DND-41 (cell line): Measurements from ENCODE around the gene FABP6.

Experiments
- ATAC-seq: fragments of 200-7000 bp; cut with Tn5 transposase; 3 replicates; pipeline ENCODE4 v1.9.1; 2021; ENCODE audit warnings: low read depth; ENCODE audit not compliant: insufficient read depth
- DNase-seq: peaks from one replicate; pipeline ENCODE4 v3.0.0-alpha.2; 2020
- H2AFZ ChIP-seq: 2 replicates; pipeline ENCODE4 v1.6.0; 2012; ENCODE audit warnings: low read depth, low read length
- H3K27ac ChIP-seq: 2 replicates; pipeline ENCODE4 v1.5.1; 2012; ENCODE audit warnings: low read length, inconsistent platforms
- H3K27me3 ChIP-seq: fragments of 200-600 bp; sonication (generic); 2 replicates; pipeline ENCODE4 v1.6.0; 2012; ENCODE audit warnings: low read length, mild to moderate bottlenecking, inconsistent platforms; ENCODE audit not compliant: insufficient read depth, poor library complexity
- H3K36me3 ChIP-seq: 2 replicates; pipeline ENCODE4 v1.5.1; 2012; ENCODE audit warnings: low read length, inconsistent platforms; ENCODE audit not compliant: insufficient read depth
- H3K4me1 ChIP-seq: 2 replicates; pipeline ENCODE4 v1.5.1; 2012; ENCODE audit warnings: mild to moderate bottlenecking, low read length; ENCODE audit not compliant: insufficient read depth
- H3K4me2 ChIP-seq: 2 replicates; pipeline ENCODE4 v1.6.0; 2012; ENCODE audit warnings: mild to moderate bottlenecking, moderate library complexity, low read length, inconsistent platforms; ENCODE audit not compliant: insufficient read depth
- H3K4me3 ChIP-seq, 2 experiments: fragments of 200-600 bp in 1 of 2; shearing (Covaris generic) in 1 of 2; 2 replicates each; pipeline ENCODE4 v1.5.1; 2012 to 2016; ENCODE audit warnings: inconsistent platforms in 2 of 2, low read length in 2 of 2, mild to moderate bottlenecking in 2 of 2, low read depth in 1 of 2, moderate library complexity in 1 of 2
- H3K79me2 ChIP-seq: 2 replicates; pipeline ENCODE4 v1.6.0; 2012; ENCODE audit warnings: low read length, inconsistent platforms; ENCODE audit not compliant: insufficient read depth
- H3K9ac ChIP-seq: 2 replicates; pipeline ENCODE4 v1.6.0; 2012; ENCODE audit warnings: low read depth, mild to moderate bottlenecking, inconsistent platforms, low read length, moderate library complexity
- H3K9me3 ChIP-seq: 2 replicates; pipeline ENCODE4 v1.5.1; 2012; ENCODE audit warnings: low read length, moderate library complexity, mild to moderate bottlenecking, inconsistent platforms; ENCODE audit not compliant: insufficient read depth, severe bottlenecking
- H4K20me1 ChIP-seq: 2 replicates; pipeline ENCODE4 v1.6.0; 2012; ENCODE audit warnings: low read length; ENCODE audit not compliant: insufficient read depth
- CTCF ChIP-seq: IDR thresholded peaks from 2 replicates; pipeline ENCODE4 v1.5.1; 2012; ENCODE audit warnings: borderline replicate concordance, low read length, moderate library complexity, mild to moderate bottlenecking; ENCODE audit not compliant: poor library complexity, severe bottlenecking; ENCODE audit errors: extremely low read depth
- EZH2 ChIP-seq: IDR thresholded peaks from 3 replicates; pipeline ENCODE4 v1.6.1; 2012; ENCODE audit warnings: borderline replicate concordance, low read depth, mild to moderate bottlenecking, moderate library complexity, low read length, inconsistent platforms; ENCODE audit not compliant: severe bottlenecking

Gene FABP6

GRCh38 chr5:160233215-160233614 lies 3.9 kb downstream of the FABP6 start:
- Histone ChIP-seq H3K9me3 (no peaks in the 10 kb centered on the region), H4K20me1 (no peaks in the 10 kb centered on the region), H3K36me3 (no peaks in the 10 kb centered on the region), H3K4me2 (no peak overlapping the region), H2AFZ (no peak overlapping the region), H3K27me3 (no peaks in the 10 kb centered on the region), H3K79me2 (no peaks in the 10 kb centered on the region), H3K27ac (no peak overlapping the region), H3K4me1 (no peaks in the 10 kb centered on the region), H3K9ac (no peak overlapping the region), H3K4me3 (no peak overlapping the region)
- no peak for ATAC-seq
- DNase-seq, result no peak
- no peak for TF ChIP-seq CTCF
- TF ChIP-seq EZH2, result no peak

GRCh38 chr5:160235731-160236130 lies 6.4 kb downstream of the FABP6 start:
- Histone ChIP-seq H2AFZ (no peak overlapping the region), H3K9ac (no peak overlapping the region), H3K79me2 (no peaks in the 10 kb centered on the region), H3K36me3 (no peaks in the 10 kb centered on the region), H3K27ac (no peak overlapping the region), H3K4me2 (no peak overlapping the region), H4K20me1 (no peaks in the 10 kb centered on the region), H3K4me3 (no peak overlapping the region), H3K4me1 (no peaks in the 10 kb centered on the region), H3K27me3 (no peaks in the 10 kb centered on the region), H3K9me3 (no peaks in the 10 kb centered on the region)
- ATAC-seq (no peak), DNase-seq (no peak)
- TF ChIP-seq EZH2 (no peak), CTCF (no peak)

- Histone ChIP-seq H3K4me1 (no peaks in the 10 kb centered on the region), H3K27ac (no peak overlapping the region), H3K4me3 (no peak overlapping the region), H4K20me1 (no peaks in the 10 kb centered on the region), H3K9ac (no peak overlapping the region), H3K4me2 (no peak overlapping the region), H2AFZ (no peak overlapping the region), H3K9me3 (no peaks in the 10 kb centered on the region), H3K79me2 (no peaks in the 10 kb centered on the region), H3K27me3 (no peaks in the 10 kb centered on the region), H3K36me3 (no peaks in the 10 kb centered on the region)
- no peak for TF ChIP-seq CTCF
- no peak for TF ChIP-seq EZH2
- no peak for ATAC-seq
- no peak for DNase-seq
These were observed 8.3 kb downstream of the FABP6 start for GRCh38 chr5:160237571-160238093.

- H3K9me3 ChIP-seq, result no peaks in the 10 kb centered on the region
- H2AFZ ChIP-seq, result no peak overlapping the region
- H3K4me2 ChIP-seq, result no peak overlapping the region
- no peaks in the 10 kb centered on the region for H3K4me1 ChIP-seq
- H3K79me2 ChIP-seq, result no peaks in the 10 kb centered on the region
- H3K27me3 ChIP-seq, result no peaks in the 10 kb centered on the region
- no peak overlapping the region for H3K4me3 ChIP-seq
- no peaks in the 10 kb centered on the region for H3K36me3 ChIP-seq
- no peaks in the 10 kb centered on the region for H4K20me1 ChIP-seq
- no peak overlapping the region for H3K9ac ChIP-seq
- H3K27ac ChIP-seq, result no peak overlapping the region
- no peak for TF ChIP-seq CTCF
- TF ChIP-seq EZH2, result no peak
- no peak for ATAC-seq
- no peak for DNase-seq
These were observed 11.0 kb downstream of the FABP6 start for GRCh38 chr5:160240350-160240749.
